IMR-90 (cell line): Measurements from ENCODE around the gene MCF2L. TPM values are rescaled to one million over a fixed set of nuclear protein-coding genes. Genes with fewer than 3 reads are reported as not detected.

Source experiments
- ATAC-seq: fragments of 200-7000 bp; cut with Tn5 transposase; 2 replicates; pipeline ENCODE4 v1.9.1; 2020; ENCODE audit warnings: low read depth, mild to moderate bottlenecking, moderate library complexity
- BruUV-seq: library from RNA; stranded (reverse); fragments of 400-500 nt; replicated peaks from 2 replicates; lab custom pipeline; 2021; lab: Mats Ljungman, UMichigan
- CTCF ChIA-PET: fragments of 300-600 bp; formaldehyde crosslinking; extraction: SDS; loops from one replicate; lab custom pipeline; 2021; ENCODE audit warnings: antibody characterized with exemption; lab: Yijun Ruan, JAX
- POLR2A ChIA-PET: fragments of 300-600 bp; sonication (Branson Sonifier 250); formaldehyde crosslinking; loops from one replicate; lab custom pipeline; 2022; ENCODE audit warnings: antibody characterized with exemption; ENCODE audit not compliant: unreplicated experiment; lab: Charles Lee
- DNase-seq: peaks from one replicate; pipeline ENCODE4 v3.0.0; 2013
- H2AFZ ChIP-seq: replicated peaks from 2 replicates; pipeline ENCODE3; 2013; ENCODE audit warnings: low read length, mild to moderate bottlenecking; ENCODE audit not compliant: poor library complexity
- H2AK5ac ChIP-seq: 2 replicates; pipeline ENCODE4 v1.6.1; 2013; ENCODE audit warnings: low read depth, low read length, inconsistent platforms
- H2AK9ac ChIP-seq: replicated peaks from 2 replicates; pipeline ENCODE3; 2013; ENCODE audit warnings: mild to moderate bottlenecking, low read depth, low read length, moderate library complexity; ENCODE audit not compliant: poor library complexity
- H2BK120ac ChIP-seq: 2 replicates; pipeline ENCODE4 v1.6.1; 2013; ENCODE audit warnings: low read depth, low read length, inconsistent platforms
- H2BK15ac ChIP-seq: 3 replicates; pipeline ENCODE4 v1.6.1; 2013; ENCODE audit warnings: low read depth, low read length, inconsistent platforms
- H2BK20ac ChIP-seq: 2 replicates; pipeline ENCODE4 v1.6.1; 2013; ENCODE audit warnings: low read depth, mild to moderate bottlenecking, inconsistent platforms, low read length, moderate library complexity
- H2BK5ac ChIP-seq: 2 replicates; pipeline ENCODE4 v1.6.1; 2013; ENCODE audit warnings: mild to moderate bottlenecking, low read depth, low read length, inconsistent platforms; ENCODE audit not compliant: poor library complexity, severe bottlenecking
- H3K14ac ChIP-seq: replicated peaks from 2 replicates; pipeline ENCODE4 v1.6.1; 2013; ENCODE audit warnings: low read depth, low read length, inconsistent platforms
- H3K18ac ChIP-seq: 2 replicates; pipeline ENCODE4 v1.6.1; 2013; ENCODE audit warnings: low read depth, low read length, control low read depth
- H3K23ac ChIP-seq: 2 replicates; pipeline ENCODE4 v1.6.1; 2013; ENCODE audit warnings: low read depth, low read length, inconsistent platforms
- H3K27ac ChIP-seq: 2 replicates; pipeline ENCODE4 v1.5.1; 2013; ENCODE audit warnings: mild to moderate bottlenecking, control low read depth, low read length; ENCODE audit not compliant: insufficient read depth
- H3K27me3 ChIP-seq: 2 replicates; pipeline ENCODE4 v1.6.1; 2013; ENCODE audit warnings: low read length; ENCODE audit not compliant: control insufficient read depth, insufficient read depth
- H3K36me3 ChIP-seq: 2 replicates; pipeline ENCODE4 v1.6.1; 2013; ENCODE audit warnings: low read length, mixed read lengths; ENCODE audit not compliant: control insufficient read depth, insufficient read depth
- H3K4ac ChIP-seq: 2 replicates; pipeline ENCODE4 v1.6.1; 2013; ENCODE audit warnings: low read depth, low read length, inconsistent platforms
- H3K4me1 ChIP-seq: 2 replicates; pipeline ENCODE4 v1.6.1; 2013; ENCODE audit warnings: low read length, mixed read lengths; ENCODE audit not compliant: control insufficient read depth, insufficient read depth
- H3K4me2 ChIP-seq: 2 replicates; pipeline ENCODE4 v1.6.1; 2013; ENCODE audit warnings: low read depth, mild to moderate bottlenecking, control low read depth, low read length, moderate library complexity
- H3K4me3 ChIP-seq: 2 replicates; pipeline ENCODE4 v1.5.1; 2013; ENCODE audit warnings: low read depth, mild to moderate bottlenecking, control low read depth, low read length, moderate library complexity; ENCODE audit not compliant: insufficient read depth
- H3K56ac ChIP-seq: 2 replicates; pipeline ENCODE4 v1.6.1; 2013; ENCODE audit warnings: low read length, inconsistent platforms; ENCODE audit not compliant: insufficient read depth; ENCODE audit errors: extremely low read depth
- H3K79me1 ChIP-seq, 2 experiments: 2 replicates each; pipeline ENCODE4 v1.6.1; 2013; ENCODE audit warnings: low read length in 2 of 2, inconsistent platforms in 1 of 2, low read depth in 1 of 2
- H3K9ac ChIP-seq: 2 replicates; pipeline ENCODE4 v1.6.1; 2013; ENCODE audit warnings: low read depth, low read length, control low read depth
- H3K9me1 ChIP-seq: 2 replicates; pipeline ENCODE4 v1.6.1; 2013; ENCODE audit warnings: low read length, inconsistent platforms; ENCODE audit not compliant: insufficient read depth
- H3K9me3 ChIP-seq: 2 replicates; pipeline ENCODE4 v1.6.1; 2013; ENCODE audit warnings: low read length; ENCODE audit not compliant: control insufficient read depth, insufficient read depth
- H4K20me1 ChIP-seq: 2 replicates; pipeline ENCODE4 v1.6.1; 2013; ENCODE audit warnings: low read length, inconsistent platforms; ENCODE audit not compliant: insufficient read depth
- H4K5ac ChIP-seq: 2 replicates; pipeline ENCODE4 v1.6.1; 2013; ENCODE audit warnings: mild to moderate bottlenecking, low read depth, low read length, control low read depth
- H4K8ac ChIP-seq, 2 experiments: 2 replicates each; pipeline ENCODE4 v1.6.1; 2013; ENCODE audit warnings: low read depth in 2 of 2, low read length in 2 of 2, control low read depth in 1 of 2, inconsistent platforms in 1 of 2
- H4K91ac ChIP-seq: 2 replicates; pipeline ENCODE4 v1.6.1; 2013; ENCODE audit warnings: low read depth, low read length, inconsistent platforms; ENCODE audit not compliant: insufficient read depth
- ELK1 ChIP-seq: fragments of 150-350 bp; IDR thresholded peaks from 2 replicates; pipeline ENCODE4 v1.6.1; 2016; ENCODE audit warnings: low read depth, mild to moderate bottlenecking, low read length, moderate library complexity, borderline replicate concordance
- MAZ ChIP-seq: IDR thresholded peaks from 2 replicates; pipeline ENCODE4 v1.6.1; 2012; ENCODE audit warnings: low read depth, mild to moderate bottlenecking, low read length, improper control_type of control experiment, moderate library complexity, borderline replicate concordance
- MXI1 ChIP-seq: IDR thresholded peaks from 2 replicates; pipeline ENCODE4 v1.6.1; 2012; ENCODE audit warnings: low read depth, mild to moderate bottlenecking, low read length, moderate library complexity, borderline replicate concordance
- NFE2L2 ChIP-seq: fragments of 150-350 bp; IDR thresholded peaks from 2 replicates; pipeline ENCODE4 v1.6.1; 2016; ENCODE audit warnings: low read depth, mild to moderate bottlenecking, low read length
- POLR2A ChIP-seq: IDR thresholded peaks from 2 replicates; pipeline ENCODE4 v1.6.1; 2012; ENCODE audit warnings: mild to moderate bottlenecking, low read depth, low read length
- RCOR1 ChIP-seq: IDR thresholded peaks from 2 replicates; pipeline ENCODE4 v1.6.1; 2012; ENCODE audit warnings: mild to moderate bottlenecking, low read length, improper control_type of control experiment; ENCODE audit not compliant: insufficient replicate concordance
- RFX5 ChIP-seq: IDR thresholded peaks from 2 replicates; pipeline ENCODE4 v1.8.0; 2012; ENCODE audit warnings: low read depth, mild to moderate bottlenecking, low read length, moderate library complexity
- SMC3 ChIP-seq: fragments of 150-350 bp; IDR thresholded peaks from 2 replicates; pipeline ENCODE4 v1.6.1; 2016; ENCODE audit warnings: low read depth, mild to moderate bottlenecking, antibody characterized with exemption, low read length, moderate library complexity
- WGBS, 2 experiments: methylation state at CpG; one replicate each; pipeline versions ENCODE4 v1.1.5 to v1.1.7; 2013; ENCODE audit warnings: missing lambda C conversion rate in 2 of 2; ENCODE audit not compliant: insufficient read length in 1 of 2; ENCODE audit errors: extremely low coverage in 2 of 2; 5-methylcytosine and 5-hydroxymethylcytosine counted together
- dilution Hi-C: fragments of 300-500 bp; cut with HindIII; formaldehyde crosslinking; loops from one replicate; pipeline ENCODE4 v1.14.3; 2018; ENCODE audit warnings: low sequenced_read_pairs; ENCODE audit not compliant: unreplicated experiment
- in situ Hi-C: fragments of 300-500 bp; cut with MboI; formaldehyde crosslinking; loops from 3 replicates; pipeline ENCODE4 v1.14.3; 2019; ENCODE audit warnings: low sequenced_read_pairs, inconsistent platforms, mixed read lengths
- intact Hi-C: fragments of 100-400 bp; cut with micrococcal nuclease; formaldehyde crosslinking; loops from 2 replicates; pipeline ENCODE4 v1.10.0; 2022
- polyA plus RNA-seq, 3 experiments: library from polyadenylated mRNA; depleted of rRNA; stranded (reverse); fragments of >200 nt; gene quantifications; 2 replicates each; pipeline ENCODE4 v1.2.3, GENCODE V29; 2012; ENCODE audit warnings: low replicate concordance in 1 of 3
- total RNA-seq: library from RNA; depleted of rRNA; stranded (reverse); fragments of >200 nt; gene quantifications from 2 replicates; pipeline ENCODE4 v1.2.3, GENCODE V29; 2012

The MCF2L gene
- total and polyA plus RNA-seq, 2 of the 4 experiments (the other 2 are of a cell fraction) = 0.18 TPM; not detected in 1

- Histone ChIP-seq H4K5ac (no peak overlapping the region), H2AFZ (no peak overlapping the region), H3K27ac (no peak overlapping the region), H2BK20ac (no peak overlapping the region), H4K91ac (no peak overlapping the region), H2BK15ac (no peak overlapping the region), H3K9me1 (no peaks in the 10 kb centered on the region), H2AK5ac (no peak overlapping the region), H3K4me3 (no peak overlapping the region), H4K20me1 (no peaks in the 10 kb centered on the region), H3K27me3 (peaks cover 46% of the 10 kb centered on the region; the same call in 1 of the 2 replicates), H3K23ac (no peak overlapping the region), H2AK9ac (no peak overlapping the region), H4K8ac (no peak overlapping the region), H2BK120ac (no peak overlapping the region), H2BK5ac (no peak overlapping the region), H3K56ac (no peak overlapping the region), H3K9ac (no peak overlapping the region), H3K79me1 (no peaks in the 10 kb centered on the region), H3K4me1 (no peaks in the 10 kb centered on the region), H3K18ac (no peak overlapping the region), H3K36me3 (no peaks in the 10 kb centered on the region), H3K9me3 (no peaks in the 10 kb centered on the region), H3K14ac (no peak overlapping the region), H3K4ac (no peak overlapping the region), H3K4me2 (no peak overlapping the region)
- dilution Hi-C loops (no loop called here), intact Hi-C loops (no loop called here), in situ Hi-C loops (no loop called here)
- DNase-seq (no peak), ATAC-seq (no peak)
- CTCF ChIA-PET = no interaction called here
- no peak for TF ChIP-seq ELK1
- TF ChIP-seq SMC3 = no peak
- TF ChIP-seq MXI1 = no peak
- TF ChIP-seq RFX5 = no peak
- no peak for TF ChIP-seq POLR2A
- no peak for TF ChIP-seq RCOR1
- TF ChIP-seq MAZ = no peak
- no peak for TF ChIP-seq NFE2L2
- BruUV-seq = no TSS peak
- POLR2A ChIA-PET = no interaction called here
- 72% methylated on average over 5 of the region's 13 CpGs; no CpG with 5 or more reads in 1 of the 2 experiments for WGBS, 2 experiments
Measured at GRCh38 chr13:113024466-113024865, 55.5 kb downstream of the MCF2L start.
